SK-N-SH (cell line): ENCODE results near the gene PRSS16. TPM values are rescaled to one million over a fixed set of nuclear protein-coding genes. Genes with fewer than 3 reads are reported as not detected.

Experiments used
- CTCF ChIA-PET: fragments of 300-600, 350-600 bp; formaldehyde crosslinking; extraction: SDS; loops from one replicate; lab custom pipeline; 2021; lab: Yijun Ruan, JAX
- POLR2A ChIA-PET: fragments of 350-600 bp; sonication (Branson Sonifier 250); formaldehyde crosslinking; extraction: SDS; loops from one replicate; lab custom pipeline; 2020; ENCODE audit warnings: antibody characterized with exemption, inconsistent platforms; lab: Yijun Ruan, JAX
- DNase-seq: peaks from one replicate; pipeline ENCODE4 v3.0.0; 2012
- H2AFZ ChIP-seq: fragments of 200-600 bp; sonication (generic); 2 replicates; pipeline ENCODE4 v1.8.1; 2016; ENCODE audit warnings: antibody characterized with exemption, mild to moderate bottlenecking, low read depth
- H3F3A ChIP-seq: fragments of 200-600 bp; sonication (generic); replicated peaks from 2 replicates; pipeline ENCODE3; 2016; ENCODE audit warnings: antibody characterized with exemption, mild to moderate bottlenecking; ENCODE audit not compliant: insufficient read depth
- H3K27ac ChIP-seq, 2 experiments: fragments of 200-500 bp in 1 of 2; fragments of 200-600 bp in 1 of 2; sonication (Bioruptor generic) in 1 of 2; sonication (generic), shearing (Covaris generic) in 1 of 2; 2 replicates each; pipeline versions ENCODE4 v1.5.1 to v1.6.1; 2014 to 2016; ENCODE audit warnings: low read depth in 2 of 2, inconsistent platforms in 1 of 2, low read length in 1 of 2, mild to moderate bottlenecking in 1 of 2, mixed read lengths in 1 of 2
- H3K27me3 ChIP-seq: fragments of 200-600 bp; sonication (generic), shearing (Covaris generic); 2 replicates; pipeline ENCODE4 v1.6.1; 2016; ENCODE audit warnings: mixed run types; ENCODE audit not compliant: insufficient read depth
- H3K36me3 ChIP-seq, 2 experiments: fragments of 200-500 bp in 1 of 2; fragments of 200-600 bp in 1 of 2; sonication (Bioruptor generic) in 1 of 2; sonication (generic) in 1 of 2; replicated peaks in 1 of 2; 2 replicates each; pipeline versions ENCODE3 to v1.5.1; 2014 to 2016; ENCODE audit warnings: low read length in 1 of 2, mild to moderate bottlenecking in 1 of 2; ENCODE audit not compliant: insufficient read depth in 2 of 2, control insufficient read depth in 1 of 2
- H3K4me1 ChIP-seq, 2 experiments: fragments of 200-500 bp in 1 of 2; fragments of 200-600 bp in 1 of 2; sonication (Bioruptor generic) in 1 of 2; sonication (generic), shearing (Covaris generic) in 1 of 2; 2 replicates each; pipeline versions ENCODE4 v1.5.1 to v1.6.1; 2014 to 2016; ENCODE audit warnings: low read depth in 1 of 2, low read length in 1 of 2, mixed run types in 1 of 2; ENCODE audit not compliant: insufficient read depth in 2 of 2, control insufficient read depth in 1 of 2
- H3K4me2 ChIP-seq: fragments of 200-600 bp; sonication (generic), shearing (Covaris generic); 2 replicates; pipeline ENCODE4 v1.6.1; 2017; ENCODE audit warnings: mixed run types
- H3K4me3 ChIP-seq, 2 experiments: fragments of 200-500 bp in 1 of 2; fragments of 200-600 bp in 1 of 2; sonication (Bioruptor generic) in 1 of 2; sonication (generic), shearing (Covaris generic) in 1 of 2; 2 replicates each; pipeline versions ENCODE4 v1.5.1 to v1.8.1; 2014 to 2016; ENCODE audit warnings: low read depth in 2 of 2, inconsistent platforms in 1 of 2, low read length in 1 of 2, mild to moderate bottlenecking in 1 of 2, mixed read lengths in 1 of 2, moderate library complexity in 1 of 2
- H3K79me2 ChIP-seq: fragments of 200-600 bp; sonication (generic); 2 replicates; pipeline ENCODE4 v1.8.1; 2017; ENCODE audit warnings: mild to moderate bottlenecking; ENCODE audit not compliant: insufficient read depth
- H3K9ac ChIP-seq: fragments of 200-600 bp; sonication (generic); 2 replicates; pipeline ENCODE4 v1.6.1; 2017; ENCODE audit warnings: mixed run types
- H3K9me2 ChIP-seq: fragments of 200-600 bp; sonication (generic); 2 replicates; pipeline ENCODE4 v1.6.1; 2017; ENCODE audit warnings: mixed run types
- H3K9me3 ChIP-seq: fragments of 200-600 bp; sonication (generic); 2 replicates; pipeline ENCODE4 v1.6.1; 2017; ENCODE audit warnings: mixed run types, mild to moderate bottlenecking, moderate library complexity
- H4K20me1 ChIP-seq: fragments of 200-600 bp; sonication (generic); 2 replicates; pipeline ENCODE4 v1.6.1; 2017; ENCODE audit warnings: mild to moderate bottlenecking, mixed run types; ENCODE audit not compliant: insufficient read depth
- CHD2 ChIP-seq: fragments of 150-350 bp; IDR thresholded peaks from 2 replicates; pipeline ENCODE4 v1.6.1; 2018; ENCODE audit warnings: low read length; ENCODE audit not compliant: partially characterized antibody
- EZH2phosphoT487 ChIP-seq: fragments of 200-600 bp; sonication (generic); IDR thresholded peaks from 2 replicates; pipeline ENCODE4 v1.6.1; 2017; ENCODE audit warnings: low read depth, mixed run types, mild to moderate bottlenecking, antibody characterized with exemption, moderate library complexity, borderline replicate concordance
- FOXJ3 ChIP-seq: sonication (generic); formaldehyde crosslinking; IDR thresholded peaks from 2 replicates; pipeline ENCODE4 v1.5.1; 2020; ENCODE audit warnings: mild to moderate bottlenecking, missing genetic modification reagents
- GABPA ChIP-seq: IDR thresholded peaks from 2 replicates; pipeline ENCODE4 v1.4.0; 2012; ENCODE audit warnings: low read depth, mild to moderate bottlenecking
- MXI1 ChIP-seq: IDR thresholded peaks from 2 replicates; pipeline ENCODE4 v1.6.1; 2012; ENCODE audit warnings: mild to moderate bottlenecking, low read depth, low read length, improper control_type of control experiment
- RCOR1 ChIP-seq: fragments of 150-350 bp; IDR thresholded peaks from 2 replicates; pipeline ENCODE4 v1.6.1; 2017; ENCODE audit warnings: antibody characterized with exemption, low read length
- RXRA ChIP-seq: IDR thresholded peaks from 2 replicates; pipeline ENCODE4 v1.4.0; 2012; ENCODE audit warnings: low read depth, mild to moderate bottlenecking, borderline replicate concordance
- TEAD4 ChIP-seq: IDR thresholded peaks from 2 replicates; pipeline ENCODE4 v1.4.0; 2012; ENCODE audit warnings: mild to moderate bottlenecking, borderline replicate concordance; ENCODE audit not compliant: insufficient read depth
- WGBS: methylation state at CpG from one replicate; pipeline ENCODE4 v1.1.6; 2017; ENCODE audit warnings: low lambda C conversion rate; 5-methylcytosine and 5-hydroxymethylcytosine counted together
- polyA plus RNA-seq, 3 experiments: library from polyadenylated mRNA; depleted of rRNA; stranded (reverse); fragments of >200 nt; gene quantifications; 2 replicates each; pipeline ENCODE4 v1.2.3, GENCODE V29; 2012

PRSS16 gene
- polyA plus RNA-seq, 1 of the 3 experiments (the other 2 are of a cell fraction), result 0.07 TPM

- H3K9me3 ChIP-seq, result no peaks in the 10 kb centered on the region
- POLR2A ChIA-PET, result no interaction called here
- H3K36me3 ChIP-seq, result no peaks in the 10 kb centered on the region
- no peak overlapping the region for H3K9ac ChIP-seq
- WGBS, result 35% methylated on average over 14 of the region's 14 CpGs
- H3K79me2 ChIP-seq, result no peaks in the 10 kb centered on the region
- no peaks in the 10 kb centered on the region; a peak in 2 of 4 replicates for H3K4me1 ChIP-seq
- no peak overlapping the region for H3K4me2 ChIP-seq
- H3K27me3 ChIP-seq, result peaks cover 70% of the 10 kb centered on the region
- no peaks in the 10 kb centered on the region for H3K9me2 ChIP-seq
- no peak overlapping the region for H2AFZ ChIP-seq
- DNase-seq, result no peak
- H3K4me3 ChIP-seq, result no peak overlapping the region
- no peak overlapping the region for H3K27ac ChIP-seq
- CTCF ChIA-PET, result no interaction called here
- no peak for TF ChIP-seq GABPA
- TF ChIP-seq RCOR1, result no peak
- no peak for TF ChIP-seq EZH2phosphoT487
- no peak for TF ChIP-seq FOXJ3 (CRISPR knock-in tag)
- no peak for TF ChIP-seq MXI1
- no peaks in the 10 kb centered on the region for H4K20me1 ChIP-seq
- H3F3A ChIP-seq, result no peaks in the 10 kb centered on the region
Observed at GRCh38 chr6:27242589-27243265, 4.8 kb upstream of the PRSS16 start.

- no peak overlapping the region for H3K4me2 ChIP-seq
- no peak overlapping the region for H2AFZ ChIP-seq
- no peak for TF ChIP-seq CHD2
- H3K79me2 ChIP-seq, result no peaks in the 10 kb centered on the region
- POLR2A ChIA-PET, result no interaction called here
- H3K9ac ChIP-seq, result no peak overlapping the region
- H3K9me3 ChIP-seq, result no peaks in the 10 kb centered on the region
- H3K27me3 ChIP-seq, result peaks cover 66% of the 10 kb centered on the region
- DNase-seq, result no peak
- no peaks in the 10 kb centered on the region for H3K9me2 ChIP-seq
- peaks cover 0 to 6% of the 10 kb centered on the region in 2 experiments; a peak in 1 of 4 replicates for H3K4me1 ChIP-seq
- no peak overlapping the region for H3K27ac ChIP-seq
- H4K20me1 ChIP-seq, result no peaks in the 10 kb centered on the region
- no peaks in the 10 kb centered on the region for H3F3A ChIP-seq
- CTCF ChIA-PET, result no interaction called here
- 0% methylated on average over 1 of the region's 3 CpGs for WGBS
- H3K4me3 ChIP-seq, result no peak overlapping the region
- H3K36me3 ChIP-seq, result no peaks in the 10 kb centered on the region
Observed at GRCh38 chr6:27248783-27249182, 1.3 kb downstream of the PRSS16 start.

- no peak for TF ChIP-seq TEAD4
- no peak for TF ChIP-seq RXRA
- peak overlapping the region; percentile 27 to 37; a peak in 2 of 4 replicates for H3K4me3 ChIP-seq
- H3F3A ChIP-seq, result no peaks in the 10 kb centered on the region
- H2AFZ ChIP-seq, result peak overlapping the region; percentile 81; the same call in 1 of the 2 replicates
- POLR2A ChIA-PET, result no interaction called here
- H3K27ac ChIP-seq, result no peak overlapping the region
- H3K79me2 ChIP-seq, result no peaks in the 10 kb centered on the region
- H3K9ac ChIP-seq, result no peak overlapping the region
- peaks cover 78% of the 10 kb centered on the region for H3K27me3 ChIP-seq
- H3K9me3 ChIP-seq, result no peaks in the 10 kb centered on the region
- no peaks in the 10 kb centered on the region for H4K20me1 ChIP-seq
- CTCF ChIA-PET, result no interaction called here
- H3K9me2 ChIP-seq, result no peaks in the 10 kb centered on the region
- DNase-seq, result peak; percentile 27
- H3K36me3 ChIP-seq, result no peaks in the 10 kb centered on the region
- WGBS, result 9% methylated on average over 21 of the region's 35 CpGs
- peaks cover 0 to 6% of the 10 kb centered on the region in 2 experiments; a peak in 1 of 4 replicates for H3K4me1 ChIP-seq
- H3K4me2 ChIP-seq, result peak overlapping the region; percentile 69
Observed at GRCh38 chr6:27250277-27251111, 3.0 kb downstream of the PRSS16 start.
